ENCODE measurements around the gene PFKP. TPM values are rescaled to one million over a fixed set of nuclear protein-coding genes. Genes with fewer than 3 reads are reported as not detected.

PFKP gene
- polyA plus RNA-seq, 2 of the 4 experiments (the other 2 are of a cell fraction), result 164 to 279 TPM

DNA sequence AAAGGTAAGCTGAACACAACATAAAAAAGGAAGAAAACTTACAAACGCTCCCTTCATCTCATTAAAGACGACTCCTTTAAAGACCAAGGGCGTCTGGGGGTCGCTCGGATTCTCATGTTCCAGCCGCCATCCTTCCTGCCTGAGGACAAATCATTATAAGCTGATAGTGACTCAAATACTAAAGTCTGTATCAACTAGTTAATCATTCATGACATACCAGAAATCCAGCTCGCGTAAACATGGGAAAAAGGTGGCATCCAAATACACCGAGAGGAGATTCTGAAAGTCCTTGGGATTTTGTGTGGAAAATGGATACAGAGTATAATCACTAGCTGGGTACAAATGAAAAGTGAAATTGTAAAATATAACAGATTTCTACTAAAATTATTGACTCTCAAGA is 97.8 kb downstream of the PFKP start:
- Histone ChIP-seq H3K27ac (no peak overlapping the region), H3K4me1 (peaks cover 8% of the 10 kb centered on the region; the same call in 2 of the 3 replicates), H3K4me3 (no peak overlapping the region), H3K4me2 (no peak overlapping the region), H3K9me3 (no peaks in the 10 kb centered on the region)
- TF ChIP-seq SMC3 (IDR thresholded peaks at IDR 0.05) (no peak), FOXS1 (CRISPR knock-in tag; IDR thresholded peaks at IDR 0.05) (no peak), CEBPB (IDR thresholded peaks at IDR 0.05) (no peak), CHD2 (IDR thresholded peaks at IDR 0.05; ENCODE audit: low read length, partially characterized antibody) (no peak), ZNF302 (CRISPR knock-in tag; IDR thresholded peaks at IDR 0.05) (no peak), KDM1A (IDR thresholded peaks at IDR 0.05; ENCODE audit: low read depth) (no peak), EHF (CRISPR knock-in tag; IDR thresholded peaks at IDR 0.05) (no peak), ZFP36 (IDR thresholded peaks at IDR 0.05; ENCODE audit: borderline replicate concordance, partially characterized antibody) (no peak), RARB (CRISPR knock-in tag; IDR thresholded peaks at IDR 0.05) (no peak), POLR2A (IDR thresholded peaks at IDR 0.05; ENCODE audit: low read length) (no peak), RNF2 (IDR thresholded peaks at IDR 0.05; ENCODE audit: borderline replicate concordance, low read depth) (no peak), HOXB13 (CRISPR knock-in tag; IDR thresholded peaks at IDR 0.05; ENCODE audit: low read depth) (no peak), POLR2AphosphoS2 (conservative IDR thresholded peaks at IDR 0.05; ENCODE audit: low read length) (no peak), TFCP2L1 (CRISPR knock-in tag; IDR thresholded peaks at IDR 0.05) (no peak)
- TF ChIP-seq, protein P1, sequence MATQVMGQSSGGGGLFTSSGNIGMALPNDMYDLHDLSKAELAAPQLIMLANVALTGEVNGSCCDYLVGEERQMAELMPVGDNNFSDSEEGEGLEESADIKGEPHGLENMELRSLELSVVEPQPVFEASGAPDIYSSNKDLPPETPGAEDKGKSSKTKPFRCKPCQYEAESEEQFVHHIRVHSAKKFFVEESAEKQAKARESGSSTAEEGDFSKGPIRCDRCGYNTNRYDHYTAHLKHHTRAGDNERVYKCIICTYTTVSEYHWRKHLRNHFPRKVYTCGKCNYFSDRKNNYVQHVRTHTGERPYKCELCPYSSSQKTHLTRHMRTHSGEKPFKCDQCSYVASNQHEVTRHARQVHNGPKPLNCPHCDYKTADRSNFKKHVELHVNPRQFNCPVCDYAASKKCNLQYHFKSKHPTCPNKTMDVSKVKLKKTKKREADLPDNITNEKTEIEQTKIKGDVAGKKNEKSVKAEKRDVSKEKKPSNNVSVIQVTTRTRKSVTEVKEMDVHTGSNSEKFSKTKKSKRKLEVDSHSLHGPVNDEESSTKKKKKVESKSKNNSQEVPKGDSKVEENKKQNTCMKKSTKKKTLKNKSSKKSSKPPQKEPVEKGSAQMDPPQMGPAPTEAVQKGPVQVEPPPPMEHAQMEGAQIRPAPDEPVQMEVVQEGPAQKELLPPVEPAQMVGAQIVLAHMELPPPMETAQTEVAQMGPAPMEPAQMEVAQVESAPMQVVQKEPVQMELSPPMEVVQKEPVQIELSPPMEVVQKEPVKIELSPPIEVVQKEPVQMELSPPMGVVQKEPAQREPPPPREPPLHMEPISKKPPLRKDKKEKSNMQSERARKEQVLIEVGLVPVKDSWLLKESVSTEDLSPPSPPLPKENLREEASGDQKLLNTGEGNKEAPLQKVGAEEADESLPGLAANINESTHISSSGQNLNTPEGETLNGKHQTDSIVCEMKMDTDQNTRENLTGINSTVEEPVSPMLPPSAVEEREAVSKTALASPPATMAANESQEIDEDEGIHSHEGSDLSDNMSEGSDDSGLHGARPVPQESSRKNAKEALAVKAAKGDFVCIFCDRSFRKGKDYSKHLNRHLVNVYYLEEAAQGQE (IDR thresholded peaks at IDR 0.05), result no peak
- TF ChIP-seq, protein P2, sequence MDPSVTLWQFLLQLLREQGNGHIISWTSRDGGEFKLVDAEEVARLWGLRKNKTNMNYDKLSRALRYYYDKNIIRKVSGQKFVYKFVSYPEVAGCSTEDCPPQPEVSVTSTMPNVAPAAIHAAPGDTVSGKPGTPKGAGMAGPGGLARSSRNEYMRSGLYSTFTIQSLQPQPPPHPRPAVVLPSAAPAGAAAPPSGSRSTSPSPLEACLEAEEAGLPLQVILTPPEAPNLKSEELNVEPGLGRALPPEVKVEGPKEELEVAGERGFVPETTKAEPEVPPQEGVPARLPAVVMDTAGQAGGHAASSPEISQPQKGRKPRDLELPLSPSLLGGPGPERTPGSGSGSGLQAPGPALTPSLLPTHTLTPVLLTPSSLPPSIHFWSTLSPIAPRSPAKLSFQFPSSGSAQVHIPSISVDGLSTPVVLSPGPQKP (IDR thresholded peaks at IDR 0.05; ENCODE audit: low read depth, low read length), result no peak
- TF ChIP-seq, protein P3, sequence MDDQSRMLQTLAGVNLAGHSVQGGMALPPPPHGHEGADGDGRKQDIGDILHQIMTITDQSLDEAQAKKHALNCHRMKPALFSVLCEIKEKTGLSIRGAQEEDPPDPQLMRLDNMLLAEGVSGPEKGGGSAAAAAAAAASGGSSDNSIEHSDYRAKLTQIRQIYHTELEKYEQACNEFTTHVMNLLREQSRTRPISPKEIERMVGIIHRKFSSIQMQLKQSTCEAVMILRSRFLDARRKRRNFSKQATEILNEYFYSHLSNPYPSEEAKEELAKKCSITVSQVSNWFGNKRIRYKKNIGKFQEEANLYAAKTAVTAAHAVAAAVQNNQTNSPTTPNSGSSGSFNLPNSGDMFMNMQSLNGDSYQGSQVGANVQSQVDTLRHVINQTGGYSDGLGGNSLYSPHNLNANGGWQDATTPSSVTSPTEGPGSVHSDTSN (IDR thresholded peaks at IDR 0.05), result no peak
- TF ChIP-seq, protein P4, sequence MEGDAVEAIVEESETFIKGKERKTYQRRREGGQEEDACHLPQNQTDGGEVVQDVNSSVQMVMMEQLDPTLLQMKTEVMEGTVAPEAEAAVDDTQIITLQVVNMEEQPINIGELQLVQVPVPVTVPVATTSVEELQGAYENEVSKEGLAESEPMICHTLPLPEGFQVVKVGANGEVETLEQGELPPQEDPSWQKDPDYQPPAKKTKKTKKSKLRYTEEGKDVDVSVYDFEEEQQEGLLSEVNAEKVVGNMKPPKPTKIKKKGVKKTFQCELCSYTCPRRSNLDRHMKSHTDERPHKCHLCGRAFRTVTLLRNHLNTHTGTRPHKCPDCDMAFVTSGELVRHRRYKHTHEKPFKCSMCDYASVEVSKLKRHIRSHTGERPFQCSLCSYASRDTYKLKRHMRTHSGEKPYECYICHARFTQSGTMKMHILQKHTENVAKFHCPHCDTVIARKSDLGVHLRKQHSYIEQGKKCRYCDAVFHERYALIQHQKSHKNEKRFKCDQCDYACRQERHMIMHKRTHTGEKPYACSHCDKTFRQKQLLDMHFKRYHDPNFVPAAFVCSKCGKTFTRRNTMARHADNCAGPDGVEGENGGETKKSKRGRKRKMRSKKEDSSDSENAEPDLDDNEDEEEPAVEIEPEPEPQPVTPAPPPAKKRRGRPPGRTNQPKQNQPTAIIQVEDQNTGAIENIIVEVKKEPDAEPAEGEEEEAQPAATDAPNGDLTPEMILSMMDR (IDR thresholded peaks at IDR 0.05), result no peak
- TF ChIP-seq, protein P5, sequence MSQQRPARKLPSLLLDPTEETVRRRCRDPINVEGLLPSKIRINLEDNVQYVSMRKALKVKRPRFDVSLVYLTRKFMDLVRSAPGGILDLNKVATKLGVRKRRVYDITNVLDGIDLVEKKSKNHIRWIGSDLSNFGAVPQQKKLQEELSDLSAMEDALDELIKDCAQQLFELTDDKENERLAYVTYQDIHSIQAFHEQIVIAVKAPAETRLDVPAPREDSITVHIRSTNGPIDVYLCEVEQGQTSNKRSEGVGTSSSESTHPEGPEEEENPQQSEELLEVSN (IDR thresholded peaks at IDR 0.05; ENCODE audit: borderline replicate concordance, low read depth), result no peak
- DNase-seq (ENCODE audit: low read depth in 1 of 2, low spot score in 1 of 2) (no peak), ATAC-seq (no peak), FAIRE-seq (no peak)
- ChIA-PET POLR2A (no interaction called here), CTCF (interaction anchor here (3.7 kb wide), 1 partner anchor 12 kb away, joined by 16 read pairs; no protein-coding TSS in a partner anchor)
- WGBS (ENCODE audit: missing lambda C conversion rate), result 72% methylated on average over 9 of the region's 9 CpGs

Measured in A549 (cell line).